Germinal center (tissue), 1 donor: Measurements from ENCODE around the gene GADD45GIP1.

ENCODE experiments used
- DNase-seq: peaks from one replicate; pipeline ENCODE4 v3.0.0; 2012; ENCODE audit warnings: mixed read lengths, low spot score

Gene GADD45GIP1

GRCh38 chr19:12956446-12957388, at the start of gene GADD45GIP1:
GADD45GIP1 (minus strand) TSS chr19:12957223; CDS start chr19:12957212, 11 bp downstream.
- peak; percentile 74 for DNase-seq

GRCh38 chr19:13005861-13006370, 48.9 kb upstream of the GADD45GIP1 start:
- DNase-seq, result no peak

DNA sequence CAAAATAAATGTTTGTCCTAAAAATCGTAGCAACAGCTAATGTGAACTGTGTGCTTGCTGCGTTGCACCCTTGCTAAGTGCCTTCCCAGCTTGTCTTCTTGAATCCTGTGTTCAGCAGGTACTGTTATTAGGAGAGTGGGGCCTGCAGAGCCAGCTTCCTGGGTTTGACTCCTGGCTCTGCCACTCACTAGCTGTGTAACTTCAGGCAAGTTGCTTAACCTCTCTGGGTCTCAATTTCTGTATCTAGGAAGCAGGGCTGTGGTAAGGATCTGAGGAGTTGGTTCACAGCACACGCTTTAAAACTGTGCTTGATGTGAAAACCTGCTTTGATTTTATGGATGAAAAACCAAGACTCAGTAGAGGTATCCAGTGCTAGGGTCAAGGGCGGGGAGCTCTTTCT, 48.2 kb upstream of the GADD45GIP1 start:
- no peak for DNase-seq

DNA sequence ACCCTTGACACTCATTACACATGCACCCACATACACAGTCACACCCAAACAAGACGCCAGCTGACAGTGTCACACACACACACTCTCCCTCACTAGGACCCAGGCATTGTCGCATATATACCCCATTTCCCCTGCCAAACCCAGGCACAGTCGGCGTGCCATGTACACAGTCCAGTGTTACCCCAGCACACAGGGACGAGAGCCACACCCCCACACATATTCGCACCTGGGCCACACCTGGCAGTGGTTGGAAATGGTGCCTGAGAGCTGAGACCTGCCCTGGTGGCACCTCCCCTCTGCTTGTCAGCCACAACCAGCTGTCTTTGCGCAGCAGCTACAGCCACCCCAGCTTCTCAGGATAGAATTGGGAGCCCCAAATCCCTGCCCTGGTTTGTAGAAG, 47.2 kb upstream of the GADD45GIP1 start:
- no peak for DNase-seq

- no peak for DNase-seq
These were observed 46.1 kb upstream of the GADD45GIP1 start for GRCh38 chr19:13003081-13003480.

DNA sequence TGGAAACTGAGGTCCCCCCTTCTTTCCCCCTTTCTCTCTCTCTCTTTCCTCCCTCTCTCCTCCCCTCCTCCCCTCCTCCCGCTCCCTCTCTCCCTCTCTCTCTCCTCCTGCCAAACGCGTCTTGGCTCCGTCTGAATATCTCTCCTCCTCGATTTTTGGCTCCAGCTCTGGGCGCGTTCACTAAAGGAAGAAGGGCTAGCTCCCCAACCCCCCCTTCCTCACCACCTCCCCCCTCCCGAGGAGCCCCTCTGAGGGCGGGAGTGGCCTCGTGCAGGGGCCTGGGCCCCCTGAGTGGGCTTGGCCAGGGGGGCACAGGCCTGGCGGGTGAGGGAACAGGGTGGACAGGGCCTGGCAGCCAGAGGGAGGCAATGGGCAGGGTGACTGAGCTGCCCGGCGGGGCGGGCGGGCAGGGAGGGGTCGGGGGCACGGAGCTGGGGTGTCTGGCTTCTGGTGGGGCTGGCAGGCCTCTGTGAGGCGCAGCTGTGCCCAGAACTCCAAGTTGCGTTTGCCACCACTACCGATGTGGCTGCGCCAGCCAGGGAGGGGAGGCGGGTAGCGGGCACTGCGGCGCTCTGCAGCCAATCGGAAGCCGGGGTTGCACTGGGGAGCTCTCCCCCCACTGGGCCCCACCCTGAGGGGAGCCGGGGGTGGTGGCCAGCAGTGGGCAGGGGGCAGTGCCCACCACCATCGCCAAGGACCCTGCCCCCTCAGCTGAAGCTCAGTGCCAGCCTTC, 45.3 kb upstream of the GADD45GIP1 start:
- no peak for DNase-seq

DNA sequence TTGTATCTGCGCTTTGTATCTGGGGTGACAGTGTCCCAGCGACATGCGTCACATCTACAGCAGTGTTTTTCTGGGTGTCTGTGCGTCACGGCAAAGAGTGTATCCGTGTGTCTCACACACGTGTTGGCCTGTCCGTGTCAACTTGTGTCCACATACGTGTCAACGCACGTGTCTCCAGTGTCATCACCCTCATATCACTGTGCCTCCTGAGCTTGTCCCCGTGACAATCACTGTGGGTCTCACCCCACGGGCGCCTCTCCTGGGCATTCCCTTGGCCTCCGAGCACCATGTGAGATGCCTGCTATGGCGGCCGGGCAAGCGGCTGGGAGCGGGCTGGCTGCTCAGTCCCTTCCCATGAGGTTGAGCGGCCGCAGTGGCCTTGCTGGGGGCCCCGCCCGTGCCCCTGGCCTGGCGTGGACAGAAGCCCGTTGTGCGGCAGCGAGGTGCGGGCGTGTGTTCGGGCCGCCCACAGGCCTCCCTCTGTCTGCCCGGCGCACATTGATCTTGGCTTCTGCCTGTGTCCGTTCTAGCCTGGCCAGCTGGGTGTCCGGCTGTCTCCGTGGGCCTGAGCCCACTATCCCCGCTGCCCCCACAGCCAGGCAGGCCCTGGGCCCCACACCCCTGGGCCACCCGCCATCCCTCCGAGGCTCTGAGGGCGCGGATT, 44.6 kb upstream of the GADD45GIP1 start:
- no peak for DNase-seq

- no peak for DNase-seq
These were observed 44.1 kb upstream of the GADD45GIP1 start for GRCh38 chr19:13001166-13001501.

DNA sequence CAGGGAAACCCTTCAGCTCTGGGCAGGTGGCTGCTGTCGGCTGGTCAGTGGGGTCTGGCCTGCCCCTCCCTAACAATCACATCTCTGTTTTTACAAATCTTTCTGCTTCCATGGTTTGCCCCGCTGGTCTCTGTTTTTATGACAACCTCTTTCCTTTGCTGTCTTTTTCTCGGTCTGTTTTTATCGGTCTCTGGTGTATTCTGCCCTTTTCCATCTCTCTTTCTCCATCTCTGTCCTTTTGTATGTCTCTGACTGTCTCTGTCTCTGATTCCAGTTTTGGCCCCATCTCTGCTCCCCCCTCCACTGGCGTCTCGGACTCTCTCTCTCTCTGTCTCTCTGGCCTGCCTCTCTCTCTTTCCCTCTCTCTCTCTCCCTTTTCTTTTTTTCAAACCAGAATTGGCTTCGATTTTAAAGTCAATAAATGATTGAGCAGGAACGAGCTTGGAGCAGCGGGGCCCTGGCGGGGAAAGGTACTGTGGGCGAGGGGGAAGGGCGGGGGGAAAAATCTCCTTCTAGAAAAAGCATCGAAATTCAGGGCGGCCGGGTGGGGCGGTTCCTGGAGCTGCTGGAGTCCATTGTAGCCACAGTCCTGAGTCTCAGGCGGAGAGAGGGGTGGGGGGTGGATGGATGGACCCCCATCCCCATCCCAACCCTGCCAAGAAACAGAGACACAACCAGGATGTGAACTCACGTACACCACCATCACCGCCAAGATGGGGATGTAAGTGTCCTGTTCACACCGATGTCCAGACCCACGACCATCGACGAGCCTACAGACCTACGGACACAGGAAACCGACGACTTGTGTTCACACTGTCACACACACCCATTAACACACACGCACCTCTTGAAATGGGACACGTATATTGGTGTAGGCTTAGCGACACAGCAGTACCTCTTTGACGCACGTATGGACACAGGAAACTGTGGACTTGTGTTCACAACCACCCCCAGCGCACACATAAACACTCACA, 41.2 kb upstream of the GADD45GIP1 start:
- no peak for DNase-seq

GRCh38 chr19:12997179-12997966, 40.4 kb upstream of the GADD45GIP1 start:
- no peak for DNase-seq

DNA sequence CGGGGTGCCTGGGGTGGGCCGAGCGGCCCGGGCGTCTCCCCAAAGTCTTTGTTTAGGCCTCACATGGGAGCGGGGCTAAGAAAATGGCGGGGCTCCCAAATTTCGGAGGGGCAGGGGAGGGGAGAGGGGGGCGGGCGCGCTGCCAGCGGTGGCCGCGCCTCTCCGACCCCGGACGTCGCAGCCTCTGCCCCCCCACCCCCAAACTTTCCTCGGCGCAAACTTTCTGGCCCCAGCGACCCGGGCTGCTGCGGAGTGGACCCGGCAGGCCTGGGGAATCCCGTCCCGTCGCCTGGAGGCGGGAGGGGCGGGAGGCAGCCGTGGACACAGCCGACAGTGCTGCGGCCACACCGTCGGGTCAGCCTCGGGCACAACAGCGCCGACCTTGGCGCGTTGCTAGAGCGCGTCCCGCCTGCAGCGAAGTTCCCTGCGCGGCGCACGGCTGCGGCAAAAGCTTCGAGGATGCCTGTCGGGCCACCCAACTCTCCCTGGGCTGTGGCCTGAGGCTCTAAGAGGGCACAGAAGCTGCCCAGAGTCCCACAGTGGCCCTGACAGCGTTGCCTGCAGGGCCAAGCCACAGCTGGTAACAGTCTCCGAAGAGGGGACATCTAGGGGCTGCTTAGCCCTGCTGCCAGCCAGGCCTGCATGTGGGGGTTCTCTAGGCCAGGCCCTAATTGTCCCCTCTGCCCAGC, 39.5 kb upstream of the GADD45GIP1 start:
- no peak for DNase-seq

GRCh38 chr19:12995596-12996405, 38.8 kb upstream of the GADD45GIP1 start:
- DNase-seq, result peak; percentile 49

- DNase-seq, result peak; percentile 64
These were observed 37.9 kb upstream of the GADD45GIP1 start, which contains the start of gene NFIX for GRCh38 chr19:12994701-12995595. NFIX (plus strand) TSS chr19:12995475; CDS start chr19:12995838, 363 bp downstream.

GRCh38 chr19:12993562-12993961, 36.5 kb upstream of the GADD45GIP1 start:
- no peak for DNase-seq

DNA sequence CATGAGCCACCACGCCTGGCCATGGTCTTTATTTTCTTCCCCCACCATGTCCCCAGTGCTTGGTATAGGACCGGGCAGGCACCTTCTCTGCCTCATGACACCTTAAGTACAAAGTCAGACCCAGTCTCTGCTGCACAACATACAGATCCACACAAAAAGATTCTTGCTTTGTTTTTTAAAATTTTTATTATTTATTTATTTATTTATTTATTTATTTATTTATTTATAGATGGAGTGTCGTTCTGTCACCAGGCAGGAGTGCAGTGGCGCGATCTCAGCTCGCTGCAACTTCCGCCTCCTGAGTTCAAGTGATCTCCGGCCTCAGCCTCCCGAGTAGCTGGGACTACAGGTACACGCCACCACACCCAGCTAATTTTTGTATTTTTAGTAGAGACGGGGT, 35.7 kb upstream of the GADD45GIP1 start:
- DNase-seq, result no peak

- DNase-seq, result no peak
These were observed 34.3 kb upstream of the GADD45GIP1 start for GRCh38 chr19:12991296-12991695.

- DNase-seq, result no peak
These were observed 33.8 kb upstream of the GADD45GIP1 start for GRCh38 chr19:12990853-12991252.

DNA sequence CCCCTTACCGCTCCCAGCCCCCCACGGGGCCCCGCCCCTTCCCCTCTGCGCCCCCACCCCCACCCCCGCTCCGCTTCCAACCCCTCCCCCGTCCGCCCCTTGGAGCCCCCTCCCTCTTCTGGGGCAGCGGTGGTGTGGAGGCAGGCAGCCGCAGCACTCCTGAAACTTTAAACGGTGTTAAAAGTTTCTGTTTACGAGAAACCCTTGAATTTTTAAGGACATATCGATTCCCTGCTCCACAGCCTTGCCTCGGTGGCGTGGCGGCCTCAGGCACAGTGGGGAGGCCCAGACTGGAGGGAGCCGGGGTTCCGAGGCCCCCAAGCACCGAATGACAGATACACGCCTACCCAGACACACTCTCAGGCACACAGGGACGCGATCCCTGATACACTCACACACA, 33.4 kb upstream of the GADD45GIP1 start:
- DNase-seq, result no peak
